ENCODE data around the gene PTPRN2.

PTPRN2 gene

DNA sequence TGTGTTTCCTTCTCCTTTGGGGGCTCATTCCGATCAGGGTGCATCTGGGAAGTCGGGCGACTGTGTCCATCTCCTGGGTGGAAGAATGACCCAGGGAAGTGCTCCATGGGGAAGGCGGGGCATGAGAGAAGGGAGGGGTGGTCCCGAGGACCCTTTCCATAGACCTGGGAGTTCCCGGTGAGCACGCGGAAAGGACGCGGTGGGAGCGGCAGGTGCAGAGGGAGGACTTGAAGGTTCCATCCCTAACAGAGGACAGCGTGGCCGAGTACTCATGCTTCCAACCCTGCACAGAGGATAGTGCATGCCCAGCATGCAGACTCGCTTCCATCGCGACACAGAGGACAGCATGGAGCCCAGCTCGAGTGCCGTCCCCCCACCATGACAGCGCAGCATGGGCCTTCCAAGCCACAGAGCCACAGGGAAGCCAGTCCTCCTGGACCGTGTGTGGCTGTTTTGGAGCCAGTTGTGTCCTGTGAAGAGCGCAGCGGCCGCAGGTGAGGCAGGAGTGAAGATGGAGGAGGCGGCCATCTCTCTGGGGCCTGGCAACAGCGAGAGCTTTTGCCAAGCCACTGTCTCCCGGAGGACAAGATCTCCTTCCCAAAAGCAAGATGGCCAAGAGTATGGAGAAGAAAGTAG, 969.4 kb downstream of the PTPRN2 start:
- no peak for DNase-seq (ENCODE audit: low spot score)

GRCh38 chr7:157617401-157617800, 970.2 kb downstream of the PTPRN2 start:
- no peak for DNase-seq (ENCODE audit: low spot score)

DNA sequence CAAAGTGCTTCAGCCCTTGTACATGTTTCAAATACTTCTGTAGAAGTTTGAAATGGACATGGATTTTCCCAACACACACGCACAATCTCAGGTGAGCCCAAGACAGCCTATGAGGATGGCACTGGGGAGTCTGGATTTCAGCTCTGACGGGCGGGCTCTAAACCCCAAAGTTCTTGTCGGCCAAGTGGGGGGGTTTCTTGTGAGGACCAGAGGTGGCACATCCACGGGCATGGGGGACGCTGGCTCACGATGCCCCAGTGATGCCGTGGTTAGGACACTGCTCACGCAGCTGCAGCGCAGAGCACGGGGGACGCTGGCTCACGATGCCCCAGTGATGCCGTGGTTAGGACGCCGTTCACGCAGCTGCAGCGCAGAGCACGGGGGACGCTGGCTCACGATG, 970.7 kb downstream of the PTPRN2 start:
- DNase-seq (ENCODE audit: low spot score): no peak

- no peak for DNase-seq (ENCODE audit: low spot score)
Observed at GRCh38 chr7:157616426-157616825, 971.2 kb downstream of the PTPRN2 start.

- no peak for DNase-seq (ENCODE audit: low spot score)
Observed at GRCh38 chr7:157615852-157616251, 971.8 kb downstream of the PTPRN2 start.

- DNase-seq (ENCODE audit: low spot score): no peak
Observed at GRCh38 chr7:157615101-157615817, 972.4 kb downstream of the PTPRN2 start.

DNA sequence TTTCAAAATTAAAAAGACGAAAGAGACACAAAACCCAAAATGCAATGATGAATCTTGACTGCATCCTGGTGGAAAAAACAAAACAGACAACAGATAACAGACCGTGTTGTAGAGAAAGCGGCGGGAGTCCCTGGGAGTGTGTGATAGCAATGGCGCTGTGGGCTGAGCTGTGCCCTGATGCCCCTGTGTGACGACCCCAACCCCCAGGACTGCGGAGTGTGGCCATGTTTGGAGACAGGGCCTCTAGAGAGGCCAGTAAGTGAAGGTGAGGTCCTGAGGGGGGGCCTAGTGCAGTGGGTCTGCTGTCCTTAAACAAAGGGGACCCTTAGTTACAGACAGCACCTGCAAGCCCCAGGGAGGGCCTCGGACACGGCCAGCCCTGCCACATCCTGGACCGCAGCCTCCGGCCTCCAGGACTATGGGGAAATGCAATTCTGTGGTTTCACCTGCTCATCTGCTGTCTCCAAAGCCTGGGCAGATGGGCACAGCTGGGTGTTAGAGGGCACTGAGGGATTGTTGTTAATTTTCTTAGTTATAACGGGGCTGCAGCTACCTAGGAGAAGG, 973.1 kb downstream of the PTPRN2 start:
- DNase-seq (ENCODE audit: low spot score): no peak

DNA sequence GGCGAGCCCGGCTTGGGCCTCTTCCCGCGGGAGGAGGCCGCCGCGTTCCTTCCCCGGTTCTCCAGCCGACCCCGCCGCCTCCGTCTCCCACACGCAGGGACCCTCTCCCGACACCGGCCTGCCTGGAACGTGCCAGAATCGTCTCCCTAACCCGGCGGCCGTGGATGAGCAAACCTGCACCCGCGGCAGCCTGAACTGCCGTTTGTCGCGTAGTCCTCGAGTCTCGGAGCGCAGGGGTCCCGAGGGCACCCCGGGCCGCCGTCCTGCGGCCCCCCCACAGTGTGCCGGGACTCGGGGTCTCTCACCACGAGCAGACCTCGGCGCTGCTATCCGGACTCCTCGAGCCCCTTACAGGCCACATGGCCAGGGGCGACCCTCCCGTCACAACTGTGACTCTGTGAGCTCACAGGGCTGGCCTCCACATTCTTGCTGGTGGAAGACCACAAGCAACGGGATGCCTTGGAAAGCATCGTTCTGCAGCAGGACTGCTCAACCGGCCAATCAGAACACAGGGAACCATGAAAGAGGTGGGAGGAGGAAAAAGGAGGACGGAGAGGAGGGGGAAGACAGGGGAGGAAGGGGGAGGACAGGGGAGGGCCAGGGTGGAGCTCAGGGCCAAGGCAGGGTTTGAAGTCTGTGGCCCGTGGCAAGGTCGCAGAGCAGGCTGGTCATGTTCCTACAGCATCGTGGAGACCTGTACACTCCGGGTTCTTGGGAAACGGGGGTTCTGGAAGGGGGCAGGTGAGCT, 973.9 kb downstream of the PTPRN2 start:
- DNase-seq (ENCODE audit: low spot score): no peak

- DNase-seq (ENCODE audit: low spot score): no peak
Observed at GRCh38 chr7:157612664-157613561, 974.7 kb downstream of the PTPRN2 start.

- no peak for DNase-seq (ENCODE audit: low spot score)
Observed at GRCh38 chr7:157612009-157612663, 975.5 kb downstream of the PTPRN2 start.

GRCh38 chr7:157611341-157611740, 976.3 kb downstream of the PTPRN2 start:
- DNase-seq (ENCODE audit: low spot score): no peak

GRCh38 chr7:157610671-157611295, 976.8 kb downstream of the PTPRN2 start:
- no peak for DNase-seq (ENCODE audit: low spot score)

DNA sequence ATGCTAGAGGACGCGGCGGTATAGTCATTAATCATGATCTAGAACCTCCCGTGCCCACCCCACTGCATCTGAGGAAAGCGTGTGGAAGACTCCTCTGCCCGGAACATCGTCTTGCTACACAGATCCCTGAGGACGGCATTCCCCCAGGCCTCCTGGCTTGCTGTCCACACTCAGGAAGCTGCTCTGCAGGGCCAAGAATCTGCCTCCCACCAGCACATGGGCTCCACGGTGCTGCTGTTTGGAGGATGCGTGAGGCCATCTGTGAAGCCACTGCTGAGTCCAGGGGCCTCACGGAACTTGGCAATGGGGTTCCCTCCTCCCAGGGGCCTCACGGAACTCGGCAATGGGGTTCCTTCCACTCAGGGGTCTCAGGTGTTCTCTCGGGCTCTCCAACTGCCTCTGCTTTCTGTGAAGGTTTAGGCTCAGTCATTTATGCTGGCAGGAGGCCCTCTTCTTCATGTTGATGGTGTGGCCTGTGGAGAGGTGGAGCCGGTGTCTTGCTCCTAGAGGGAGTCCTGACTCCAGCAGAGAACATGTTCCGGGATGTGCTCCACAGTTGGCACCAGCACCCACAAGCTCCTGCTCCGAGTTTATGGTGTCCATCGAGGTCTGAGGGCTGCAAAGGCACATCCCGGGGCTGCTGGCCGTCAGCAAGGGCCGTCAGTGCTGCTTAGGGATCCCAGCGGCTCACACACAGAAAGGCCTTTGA, 977.5 kb downstream of the PTPRN2 start:
- DNase-seq (ENCODE audit: low spot score): no peak

DNA sequence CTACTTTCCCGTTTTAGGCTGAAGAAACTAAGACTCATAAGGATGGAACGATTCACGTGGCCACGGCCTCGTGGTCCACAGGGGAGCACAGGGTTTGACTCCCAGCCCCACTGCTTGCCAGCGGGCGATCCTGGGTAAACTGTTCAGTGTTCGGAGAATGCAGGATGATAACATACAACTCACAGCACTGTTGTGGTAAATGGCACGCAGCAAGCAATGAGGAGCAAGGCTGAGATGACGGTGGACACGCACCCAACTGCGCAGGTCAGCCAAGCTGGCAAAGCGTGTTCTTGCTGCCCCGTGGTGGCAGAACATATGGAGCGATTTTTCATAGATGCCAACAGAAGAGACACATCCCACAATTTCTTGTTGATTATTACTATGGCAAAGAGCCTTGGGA, 978.1 kb downstream of the PTPRN2 start:
- DNase-seq (ENCODE audit: low spot score): no peak

DNA sequence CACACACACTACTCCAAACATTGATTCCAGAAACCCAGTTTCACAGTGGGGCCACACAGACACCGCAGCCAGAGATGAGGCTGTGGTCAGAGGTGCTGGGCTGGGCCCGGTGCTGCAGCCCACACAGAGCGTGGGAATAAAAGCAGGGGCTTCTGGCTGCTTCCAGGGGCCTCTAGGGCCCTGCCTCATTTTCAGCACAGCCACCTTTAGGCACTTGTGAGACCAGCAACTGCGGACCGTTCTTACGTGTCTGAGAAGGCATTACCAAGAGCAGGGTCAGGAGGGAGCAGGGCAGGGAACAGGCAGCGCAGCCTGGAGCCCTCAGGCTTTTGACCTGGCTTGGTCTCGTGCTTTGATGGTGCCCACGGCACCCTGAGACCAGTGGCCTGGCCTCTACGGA, 980.4 kb downstream of the PTPRN2 start:
- no peak for DNase-seq (ENCODE audit: low spot score)

GRCh38 chr7:157606140-157606539, 981.5 kb downstream of the PTPRN2 start:
- DNase-seq (ENCODE audit: low spot score): no peak

- DNase-seq (ENCODE audit: low spot score): no peak
Observed at GRCh38 chr7:157605638-157606037, 982.0 kb downstream of the PTPRN2 start.

DNA sequence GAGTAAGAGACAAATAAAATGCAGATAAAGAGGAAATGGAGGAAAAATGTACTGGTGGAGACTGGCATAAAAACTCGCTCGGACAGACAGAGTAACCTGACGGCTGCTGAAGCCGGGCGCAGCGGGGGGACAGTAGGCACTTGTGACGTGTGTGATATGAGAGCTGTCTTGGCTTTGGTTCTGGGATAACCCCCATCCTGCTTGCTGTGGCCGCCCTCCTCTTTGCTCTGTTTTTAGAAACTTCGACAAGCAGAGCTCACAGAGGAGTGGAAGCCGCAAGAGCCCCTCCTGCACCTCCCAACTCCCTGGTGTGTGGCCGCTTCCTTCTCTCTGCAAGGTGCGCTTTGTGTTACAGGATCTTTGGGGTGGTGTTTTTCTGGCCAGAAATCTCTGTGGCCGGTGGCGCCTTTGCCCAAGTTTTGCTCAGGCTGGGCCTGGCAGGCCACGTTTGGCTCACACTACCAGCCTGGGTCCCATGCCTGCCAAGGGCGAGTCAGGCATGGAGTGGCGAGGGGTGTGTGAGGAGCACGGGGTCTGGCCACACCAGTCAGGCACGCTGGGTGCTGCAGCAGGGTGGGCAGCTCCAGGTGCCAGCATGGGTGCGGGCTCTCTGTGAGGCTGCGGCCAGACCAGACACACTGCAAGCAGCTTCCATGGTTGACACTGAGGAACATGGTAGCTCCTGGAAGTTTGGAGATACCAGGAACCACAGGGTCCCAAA, 982.8 kb downstream of the PTPRN2 start:
- no peak for DNase-seq (ENCODE audit: low spot score)

GRCh38 chr7:157603716-157604115, 983.9 kb downstream of the PTPRN2 start:
- DNase-seq (ENCODE audit: low spot score): no peak

Data from LoVo (cell line).